Measurements from ENCODE around the gene PLA2G2C.
"Not testable (repeated sequence)": the region's sequence is repeated elsewhere in the genome, so short reads cannot be mapped to it uniquely, and the experiment has no call there.

PLA2G2C gene

GRCh38 chr1:20130518-20130917 is 55.8 kb downstream of the PLA2G2C start:
- not testable (repeated sequence) for DNase-seq (ENCODE audit: low read depth)

GRCh38 chr1:20126806-20127440 is 59.4 kb downstream of the PLA2G2C start:
- no peak for DNase-seq (ENCODE audit: low read depth)

DNA sequence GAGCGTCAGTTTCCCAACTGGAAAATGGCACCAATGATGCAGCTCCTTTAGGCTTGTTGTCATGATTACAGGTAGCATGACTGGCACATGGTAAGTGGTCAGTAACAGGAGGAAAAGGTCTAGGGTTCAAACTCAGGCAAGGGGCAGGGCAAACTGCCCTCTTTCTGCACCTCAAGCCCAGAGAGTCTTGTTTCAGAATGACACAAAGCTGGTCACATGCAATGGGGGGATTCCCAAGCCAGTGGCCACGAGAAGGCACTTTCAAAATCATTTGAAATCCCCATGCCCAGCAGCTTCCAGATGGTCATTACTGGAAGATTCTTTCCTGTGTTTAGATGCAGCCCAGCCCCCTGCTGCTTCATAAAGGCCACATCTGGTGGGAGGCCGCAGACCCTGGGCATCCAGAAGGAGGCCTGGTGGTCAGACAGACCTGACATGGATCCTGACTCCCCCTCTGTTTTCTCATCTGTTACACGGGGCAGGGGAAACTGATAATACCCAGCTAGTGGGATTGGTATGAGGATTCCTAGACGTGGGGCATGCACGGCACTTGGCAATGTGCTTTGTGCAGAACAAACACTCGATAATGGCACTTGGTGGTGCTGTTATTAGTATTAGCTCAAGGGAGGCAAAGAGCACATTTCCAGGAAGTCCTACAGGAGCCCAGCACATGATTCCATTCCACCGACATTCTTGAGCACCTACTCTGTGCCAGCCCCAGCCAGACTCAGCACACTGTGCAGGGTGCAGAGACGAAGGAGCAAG is 60.1 kb downstream of the PLA2G2C start:
- DNase-seq (ENCODE audit: low read depth): no peak

GRCh38 chr1:20125100-20125499 is 61.2 kb downstream of the PLA2G2C start:
- DNase-seq (ENCODE audit: low read depth): no peak

- no peak for DNase-seq (ENCODE audit: low read depth)
Observed at GRCh38 chr1:20124456-20125057, 61.8 kb downstream of the PLA2G2C start.

DNA sequence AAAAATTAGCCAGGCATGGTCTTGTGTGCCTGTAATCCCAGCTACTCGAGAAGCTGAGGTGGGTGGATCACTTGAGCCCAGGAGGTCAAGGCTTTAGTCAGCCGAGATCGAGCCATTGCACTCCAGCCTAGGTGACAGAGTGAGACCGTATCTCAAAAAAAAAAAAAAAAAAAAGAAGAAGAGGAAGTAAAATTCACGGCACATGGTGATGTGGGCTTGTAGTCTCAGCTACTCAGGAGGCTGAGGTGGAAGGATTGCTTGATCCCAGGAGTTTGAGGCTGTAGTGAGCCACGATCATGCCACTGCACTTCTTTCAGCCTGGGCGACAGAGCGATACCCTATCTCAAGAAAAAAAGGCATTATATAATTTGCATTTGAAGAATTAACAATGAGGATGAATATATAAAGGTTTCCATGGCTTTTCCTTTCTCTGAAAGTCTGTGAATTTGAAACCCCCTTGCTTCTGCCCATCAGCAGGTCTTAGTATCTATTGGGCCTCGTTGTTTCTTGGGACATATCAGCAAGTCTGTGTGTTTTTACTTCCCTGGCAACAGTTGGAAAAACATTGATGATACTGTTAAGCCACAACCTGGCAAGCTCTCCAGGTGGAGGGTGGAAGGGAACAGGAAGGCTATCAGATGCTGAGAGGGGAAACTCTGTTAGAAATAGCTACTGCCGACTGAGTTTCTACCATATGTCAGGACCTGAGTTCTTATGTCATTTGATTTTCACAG is 62.4 kb downstream of the PLA2G2C start:
- no peak for DNase-seq (ENCODE audit: low read depth)

DNA sequence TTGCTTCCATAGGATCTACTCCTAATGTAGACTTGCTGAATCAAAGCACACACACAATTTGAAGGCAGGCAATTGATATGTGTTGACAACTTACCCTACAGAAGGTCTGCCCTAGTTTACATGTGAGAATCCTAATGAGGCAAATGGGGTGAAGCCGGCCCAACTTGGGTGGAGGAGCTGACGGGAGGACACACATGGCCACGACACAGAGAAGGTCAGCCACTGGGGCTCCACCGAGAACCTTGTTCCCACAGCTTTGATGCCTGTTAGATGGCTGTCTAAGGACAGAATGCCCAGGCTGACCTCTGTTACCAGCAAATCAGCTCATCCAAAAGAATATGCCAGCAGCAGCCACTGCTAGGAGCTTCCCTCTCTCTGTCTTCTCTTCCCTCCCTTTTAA is 65.5 kb downstream of the PLA2G2C start:
- no peak for DNase-seq (ENCODE audit: low read depth)

DNA sequence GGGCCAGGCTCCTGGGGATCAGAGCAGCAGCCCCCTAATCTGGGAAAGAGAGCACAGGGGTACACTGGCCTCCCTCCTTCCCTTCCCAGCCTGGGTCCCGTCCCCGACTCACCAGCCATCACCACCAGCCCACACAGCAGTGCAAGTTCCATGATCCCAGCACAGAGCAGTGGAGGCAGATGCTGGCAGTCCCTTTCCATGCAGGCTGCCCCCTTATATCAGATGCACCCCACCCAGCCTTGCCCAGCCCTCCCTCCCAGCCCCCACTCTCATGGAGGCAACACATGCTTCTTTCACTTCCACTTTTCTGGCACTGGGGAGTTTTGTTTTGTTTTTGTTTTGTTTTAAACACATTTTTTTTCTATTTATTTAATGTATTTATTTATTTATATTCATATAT is 67.0 kb downstream of the PLA2G2C start, which contains the start of gene PLA2G2D:
Gene PLA2G2D (minus strand): TSS at position 190 of the 400 bp plus-strand sequence. CDS start 38 bp downstream, at position 152.
- DNase-seq (ENCODE audit: low read depth): no peak

- no peak for DNase-seq (ENCODE audit: low read depth)
Observed at GRCh38 chr1:20117236-20117635, 69.1 kb downstream of the PLA2G2C start.

DNA sequence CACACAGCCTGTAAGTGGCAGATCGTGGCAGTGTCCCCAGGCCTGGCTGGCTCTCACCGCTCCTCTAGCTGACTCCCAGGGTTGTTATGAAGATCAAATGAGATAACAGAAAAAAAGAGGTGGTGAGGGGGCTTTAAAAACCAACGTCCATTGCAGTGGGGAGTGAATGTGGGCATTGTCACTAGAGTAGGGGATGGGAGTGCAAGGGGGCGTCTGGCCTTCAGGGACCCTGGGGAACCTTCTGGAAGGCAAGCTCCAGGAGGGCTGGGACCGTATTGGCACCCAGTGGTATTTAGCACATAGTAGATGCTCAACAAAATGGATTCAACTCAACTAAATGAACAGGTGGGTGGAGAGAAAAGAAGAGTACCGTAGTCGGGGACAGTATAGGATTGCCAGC is 70.4 kb downstream of the PLA2G2C start:
- no peak for DNase-seq (ENCODE audit: low read depth)

DNA sequence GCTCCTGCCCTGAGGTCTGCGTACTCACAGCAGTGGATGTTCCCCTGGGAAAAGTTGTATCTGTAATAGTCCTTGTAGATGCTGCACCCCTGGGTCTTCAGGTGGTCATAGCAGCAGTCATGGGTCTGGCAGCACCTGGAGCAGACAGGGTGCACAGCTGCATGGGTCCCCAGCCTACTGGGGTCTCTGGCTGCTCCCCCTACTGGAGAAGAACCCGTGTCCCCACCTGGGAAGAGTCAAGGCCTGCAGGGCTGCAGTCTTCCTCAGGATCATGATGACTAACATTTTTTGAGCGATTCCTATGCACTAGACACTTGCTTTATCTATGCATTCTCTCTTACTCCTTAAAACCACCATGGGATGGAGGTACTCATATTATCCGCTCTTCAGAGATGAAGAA is 70.8 kb downstream of the PLA2G2C start:
- no peak for DNase-seq (ENCODE audit: low read depth)

DNA sequence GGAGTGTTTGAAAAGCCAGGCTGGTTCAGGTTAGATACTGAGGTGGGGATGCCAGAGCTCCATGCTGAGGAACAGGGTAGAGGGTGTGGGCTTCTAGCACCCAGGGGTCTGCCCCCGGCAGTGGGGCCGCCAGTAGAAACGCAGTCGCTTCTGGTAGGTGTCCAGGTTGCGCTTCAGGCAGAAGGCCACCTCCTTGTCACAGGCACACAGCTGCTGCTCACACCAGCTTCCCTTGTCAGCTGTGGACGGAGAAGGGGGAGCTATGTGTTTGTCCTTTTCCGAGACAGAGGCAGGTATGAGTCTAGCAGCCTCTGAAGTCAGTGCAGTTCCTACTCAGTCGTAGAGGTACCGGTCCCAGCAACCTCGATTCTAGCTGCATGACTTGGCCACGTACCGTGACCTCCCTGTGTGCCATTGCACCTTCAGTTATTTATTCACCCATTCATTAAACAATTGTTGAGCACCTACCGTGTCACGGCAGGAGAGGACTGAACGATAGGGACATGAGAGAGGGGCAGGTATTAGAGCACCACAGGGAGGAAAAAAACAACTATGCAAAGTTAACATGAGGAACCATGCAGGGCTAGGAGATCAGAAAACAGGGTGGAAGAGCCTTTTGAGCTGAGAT is 72.2 kb downstream of the PLA2G2C start:
- DNase-seq (ENCODE audit: low read depth): no peak
